ENCODE data around the gene DTWD2. TPM values are rescaled to one million over a fixed set of nuclear protein-coding genes. Genes with fewer than 3 reads are reported as not detected.
"Not testable (repeated sequence)": the region's sequence is repeated elsewhere in the genome, so short reads cannot be mapped to it uniquely, and the experiment has no call there.

The DTWD2 gene
- total RNA-seq, 1 experiment from 2014 or later, result 4.9 TPM

DNA sequence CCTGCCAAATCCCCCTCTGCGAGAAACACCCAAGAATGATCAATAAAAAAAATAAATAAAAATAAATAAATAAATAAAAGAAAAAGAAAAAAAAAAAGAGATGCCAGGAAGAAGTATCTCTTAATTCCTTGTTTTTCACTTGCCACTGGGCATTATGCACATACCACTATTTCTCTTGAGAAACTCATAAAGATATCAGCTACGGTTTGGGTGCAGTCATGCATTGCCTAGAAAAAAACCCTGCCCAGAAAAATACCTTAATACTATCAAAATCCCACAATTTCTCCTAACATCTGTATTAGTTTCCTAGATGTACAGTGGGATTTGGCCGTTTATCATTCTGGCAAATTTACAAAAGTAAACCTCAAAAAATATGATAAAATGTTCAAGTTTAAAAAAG is 22.5 kb downstream of the DTWD2 start:
- Histone ChIP-seq H4K20me1 (ENCODE audit: insufficient read depth) (no peaks in the 10 kb centered on the region), H3K79me2 (ENCODE audit: low read depth) (no peaks in the 10 kb centered on the region), H3K9me2 (ENCODE audit: insufficient read depth) (no peaks in the 10 kb centered on the region), H3K27me3 (ENCODE audit: insufficient read depth, low read depth) (no peaks in the 10 kb centered on the region), H3K36me3 (ENCODE audit: low read depth) (no peaks in the 10 kb centered on the region), H3K4me2 (no peak overlapping the region), H3K4me1 (replicated peaks; ENCODE audit: insufficient read depth) (no peaks in the 10 kb centered on the region), H3K27ac (no peak overlapping the region), H3K9me3 (ENCODE audit: insufficient read depth, low read depth) (no peaks in the 10 kb centered on the region), H3F3A (ENCODE audit: insufficient read depth, low read depth) (no peaks in the 10 kb centered on the region), H2AFZ (no peak overlapping the region), H3K4me3 (no peak overlapping the region)
- BruUV-seq (replicated peaks), result no TSS peak
- CTCF ChIA-PET, result no interaction called here
- POLR2A ChIA-PET (ENCODE audit: unreplicated experiment), result no interaction called here
- intact Hi-C loops (cut with micrococcal nuclease; ENCODE audit: unreplicated experiment), result no loop called here
- TF ChIP-seq EZH2 (IDR thresholded peaks at IDR 0.05; ENCODE audit: low read depth), result no peak
- TF ChIP-seq, protein P1, sequence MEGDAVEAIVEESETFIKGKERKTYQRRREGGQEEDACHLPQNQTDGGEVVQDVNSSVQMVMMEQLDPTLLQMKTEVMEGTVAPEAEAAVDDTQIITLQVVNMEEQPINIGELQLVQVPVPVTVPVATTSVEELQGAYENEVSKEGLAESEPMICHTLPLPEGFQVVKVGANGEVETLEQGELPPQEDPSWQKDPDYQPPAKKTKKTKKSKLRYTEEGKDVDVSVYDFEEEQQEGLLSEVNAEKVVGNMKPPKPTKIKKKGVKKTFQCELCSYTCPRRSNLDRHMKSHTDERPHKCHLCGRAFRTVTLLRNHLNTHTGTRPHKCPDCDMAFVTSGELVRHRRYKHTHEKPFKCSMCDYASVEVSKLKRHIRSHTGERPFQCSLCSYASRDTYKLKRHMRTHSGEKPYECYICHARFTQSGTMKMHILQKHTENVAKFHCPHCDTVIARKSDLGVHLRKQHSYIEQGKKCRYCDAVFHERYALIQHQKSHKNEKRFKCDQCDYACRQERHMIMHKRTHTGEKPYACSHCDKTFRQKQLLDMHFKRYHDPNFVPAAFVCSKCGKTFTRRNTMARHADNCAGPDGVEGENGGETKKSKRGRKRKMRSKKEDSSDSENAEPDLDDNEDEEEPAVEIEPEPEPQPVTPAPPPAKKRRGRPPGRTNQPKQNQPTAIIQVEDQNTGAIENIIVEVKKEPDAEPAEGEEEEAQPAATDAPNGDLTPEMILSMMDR (conservative IDR thresholded peaks at IDR 0.05), result no peak
- DNase-seq, result no peak

DNA sequence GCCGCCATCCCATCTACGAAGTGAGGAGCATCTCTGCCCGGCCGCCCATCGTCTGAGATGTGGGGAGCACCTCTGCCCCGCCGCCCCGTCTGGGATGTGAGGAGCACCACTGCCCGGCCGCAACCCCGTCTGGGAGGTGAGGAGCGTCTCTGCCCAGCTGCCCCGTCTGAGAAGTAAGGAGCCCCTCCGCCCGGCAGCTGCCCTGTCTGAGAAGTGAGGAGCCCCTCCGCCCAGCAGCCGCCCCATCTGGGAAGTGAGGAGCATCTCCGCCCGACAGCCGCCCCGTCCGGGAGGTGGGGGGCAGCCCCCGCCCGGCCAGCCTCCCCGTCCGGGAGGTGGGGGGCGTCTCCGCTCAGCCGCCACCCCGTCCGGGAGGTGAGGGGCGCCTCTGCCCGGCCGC is 23.4 kb downstream of the DTWD2 start:
- BruUV-seq (replicated peaks); CTCF ChIA-PET; H3F3A ChIP-seq (ENCODE audit: insufficient read depth, low read depth): not testable (repeated sequence)

DNA sequence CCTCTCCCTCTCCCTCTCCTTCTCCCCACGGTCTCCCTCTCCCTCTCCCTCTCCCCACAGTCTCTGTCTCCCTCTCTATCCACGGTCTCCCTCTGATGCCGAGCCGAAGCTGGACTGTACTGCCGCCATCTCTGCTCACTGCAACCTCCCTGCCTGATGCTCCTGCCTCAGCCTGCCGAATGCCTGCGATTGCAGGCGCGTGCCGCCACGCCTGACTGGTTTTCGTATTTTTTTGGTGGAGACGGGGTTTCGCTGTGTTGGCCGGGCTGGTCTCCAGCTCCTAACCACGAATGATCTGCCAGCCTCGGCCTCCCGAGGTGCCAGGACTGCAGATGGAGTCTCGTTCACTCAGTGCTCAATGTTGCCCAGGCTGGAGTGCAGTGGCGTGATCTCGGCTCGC is 24.0 kb downstream of the DTWD2 start:
- H3K27me3 ChIP-seq (ENCODE audit: insufficient read depth, low read depth); intact Hi-C loops (cut with micrococcal nuclease; ENCODE audit: unreplicated experiment); H3K4me3 ChIP-seq; H3K9me3 ChIP-seq (ENCODE audit: insufficient read depth, low read depth); H4K20me1 ChIP-seq (ENCODE audit: insufficient read depth); H3K79me2 ChIP-seq (ENCODE audit: low read depth); H3F3A ChIP-seq (ENCODE audit: insufficient read depth, low read depth); POLR2A ChIA-PET (ENCODE audit: unreplicated experiment); H3K4me1 ChIP-seq (replicated peaks; ENCODE audit: insufficient read depth); H3K36me3 ChIP-seq (ENCODE audit: low read depth); H3K9me2 ChIP-seq (ENCODE audit: insufficient read depth); H2AFZ ChIP-seq; BruUV-seq (replicated peaks); H3K27ac ChIP-seq; H3K4me2 ChIP-seq; CTCF ChIA-PET; DNase-seq: not testable (repeated sequence)

More for the DNA sequence above, 23.4 kb downstream of the DTWD2 start:
- H3K79me2 ChIP-seq (ENCODE audit: low read depth); H3K4me2 ChIP-seq; H3K27me3 ChIP-seq (ENCODE audit: insufficient read depth, low read depth); H3K9me2 ChIP-seq (ENCODE audit: insufficient read depth); DNase-seq; intact Hi-C loops (cut with micrococcal nuclease; ENCODE audit: unreplicated experiment); H4K20me1 ChIP-seq (ENCODE audit: insufficient read depth); H3K27ac ChIP-seq; H3K36me3 ChIP-seq (ENCODE audit: low read depth); POLR2A ChIA-PET (ENCODE audit: unreplicated experiment); H3K4me1 ChIP-seq (replicated peaks; ENCODE audit: insufficient read depth); H3K9me3 ChIP-seq (ENCODE audit: insufficient read depth, low read depth); H2AFZ ChIP-seq; H3K4me3 ChIP-seq: not testable (repeated sequence)

DNA sequence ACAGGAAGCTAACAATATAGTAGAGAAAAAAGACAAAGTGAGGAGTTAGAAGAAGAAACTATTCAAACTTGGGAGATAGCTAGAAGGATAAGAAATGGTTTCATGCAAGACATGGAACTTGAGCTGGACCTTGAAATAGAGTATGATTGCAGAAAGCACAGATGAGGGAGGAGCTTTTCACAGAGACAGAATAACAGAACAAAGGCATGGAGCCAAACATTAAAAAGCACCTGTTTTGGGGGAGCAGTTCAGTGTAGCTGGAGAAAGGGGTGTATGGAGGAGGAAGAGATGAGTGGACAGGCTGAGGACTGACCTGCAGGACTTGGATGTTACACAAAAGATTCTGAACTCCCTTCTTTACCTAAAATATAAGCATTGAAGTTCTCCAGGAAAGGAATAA is 25.2 kb downstream of the DTWD2 start:
- no peak overlapping the region for H3K27ac ChIP-seq
- H3K9me2 ChIP-seq (ENCODE audit: insufficient read depth), result no peaks in the 10 kb centered on the region
- no peak overlapping the region for H2AFZ ChIP-seq
- H3K4me1 ChIP-seq (replicated peaks; ENCODE audit: insufficient read depth), result no peaks in the 10 kb centered on the region
- intact Hi-C loops (cut with micrococcal nuclease; ENCODE audit: unreplicated experiment), result no loop called here
- no peaks in the 10 kb centered on the region for H3K36me3 ChIP-seq (ENCODE audit: low read depth)
- CTCF ChIA-PET, result no interaction called here
- H4K20me1 ChIP-seq (ENCODE audit: insufficient read depth), result no peaks in the 10 kb centered on the region
- no peak overlapping the region for H3K4me3 ChIP-seq
- DNase-seq, result no peak
- no peaks in the 10 kb centered on the region for H3K79me2 ChIP-seq (ENCODE audit: low read depth)
- TF ChIP-seq EZH2 (IDR thresholded peaks at IDR 0.05; ENCODE audit: low read depth), result no peak
- TF ChIP-seq, protein P1 (conservative IDR thresholded peaks at IDR 0.05), result no peak
- H3K27me3 ChIP-seq (ENCODE audit: insufficient read depth, low read depth), result no peaks in the 10 kb centered on the region
- POLR2A ChIA-PET (ENCODE audit: unreplicated experiment), result no interaction called here
- no peak overlapping the region for H3K4me2 ChIP-seq
- no peaks in the 10 kb centered on the region for H3F3A ChIP-seq (ENCODE audit: insufficient read depth, low read depth)
- no peaks in the 10 kb centered on the region for H3K9me3 ChIP-seq (ENCODE audit: insufficient read depth, low read depth)
- BruUV-seq (replicated peaks), result no TSS peak
